H1 (cell line): ENCODE data around the gene CXCR3. TPM values are rescaled to one million over a fixed set of nuclear protein-coding genes. Genes with fewer than 3 reads are reported as not detected.

ENCODE experiments used
- CTCF ChIA-PET: fragments of 300-600 bp; sonication (Branson Sonifier 250); formaldehyde crosslinking; loops from one replicate; lab custom pipeline; 2021; ENCODE audit not compliant: partially characterized antibody; lab: Charles Lee
- POLR2A ChIA-PET: fragments of 300-600 bp; sonication (Branson Sonifier 250); formaldehyde crosslinking; loops from one replicate; lab custom pipeline; 2021; ENCODE audit warnings: inconsistent platforms; ENCODE audit not compliant: partially characterized antibody; lab: Charles Lee
- DNase-seq, 2 experiments: peaks; one replicate each; pipeline versions ENCODE4 v3.0.0 to v3.0.0-alpha.2; 2010 to 2022; ENCODE audit warnings: low spot score in 2 of 2, low read depth in 1 of 2, mixed read lengths in 1 of 2
- FAIRE-seq: peaks from 2 replicates; lab custom pipeline; 2011; peaks lifted over from hg19 to GRCh38; lab: Jason Lieb, UNC
- H2AFZ ChIP-seq: 2 replicates; pipeline ENCODE4 v1.8.1; 2012; ENCODE audit warnings: low read length, inconsistent platforms
- H2AK5ac ChIP-seq: 2 replicates; pipeline ENCODE4 v1.6.1; 2013; ENCODE audit warnings: low read depth, low read length
- H2BK120ac ChIP-seq: replicated peaks from 2 replicates; pipeline ENCODE3; 2013; ENCODE audit warnings: low read depth, low read length, inconsistent platforms
- H2BK12ac ChIP-seq: 2 replicates; pipeline ENCODE4 v1.6.1; 2013; ENCODE audit warnings: low read depth, low read length
- H2BK15ac ChIP-seq: 2 replicates; pipeline ENCODE4 v1.6.1; 2013; ENCODE audit warnings: low read length
- H2BK20ac ChIP-seq: 2 replicates; pipeline ENCODE4 v1.6.1; 2013; ENCODE audit warnings: low read length
- H2BK5ac ChIP-seq: 2 replicates; pipeline ENCODE4 v1.6.1; 2013; ENCODE audit warnings: low read depth, low read length
- H3K14ac ChIP-seq: 2 replicates; pipeline ENCODE4 v1.6.1; 2013; ENCODE audit warnings: inconsistent platforms; ENCODE audit not compliant: insufficient read length
- H3K18ac ChIP-seq: 2 replicates; pipeline ENCODE4 v1.6.1; 2013; ENCODE audit warnings: low read length; ENCODE audit errors: extremely low read depth
- H3K23ac ChIP-seq: 2 replicates; pipeline ENCODE4 v1.6.1; 2013; ENCODE audit warnings: inconsistent platforms; ENCODE audit not compliant: insufficient read length
- H3K23me2 ChIP-seq: 2 replicates; pipeline ENCODE4 v1.6.1; 2013; ENCODE audit warnings: low read depth, low read length
- H3K27ac ChIP-seq: 2 replicates; pipeline ENCODE4 v1.6.1; 2011; ENCODE audit warnings: low read depth, low read length, inconsistent platforms
- H3K27me3 ChIP-seq, 4 experiments: replicated peaks in 1 of 4; 1 replicate in 1 of 4; 2 replicates in 3 of 4; pipeline versions ENCODE4 v1.6.1 to v1.8.1; 2011 to 2013; ENCODE audit warnings: low read length in 3 of 4, mild to moderate bottlenecking in 3 of 4, inconsistent platforms in 2 of 4, mixed read lengths in 2 of 4, moderate library complexity in 1 of 4; ENCODE audit not compliant: control insufficient read depth in 3 of 4, insufficient read depth in 3 of 4; ENCODE audit errors: extremely low read depth in 1 of 4
- H3K36me3 ChIP-seq, 4 experiments: 2 replicates each; pipeline versions ENCODE4 v1.6.1 to v1.8.1; 2011 to 2013; ENCODE audit warnings: mild to moderate bottlenecking in 4 of 4, low read length in 3 of 4, moderate library complexity in 2 of 4, control low read depth in 1 of 4, inconsistent platforms in 1 of 4; ENCODE audit not compliant: insufficient read depth in 4 of 4, control insufficient read depth in 2 of 4
- H3K4ac ChIP-seq: replicated peaks from 2 replicates; pipeline ENCODE3; 2013; ENCODE audit warnings: low read length, low read depth, mixed read lengths, inconsistent platforms; ENCODE audit not compliant: insufficient read length
- H3K4me1 ChIP-seq, 4 experiments: replicated peaks in 1 of 4; 1 replicate in 1 of 4; 2 replicates in 3 of 4; pipeline versions ENCODE4 v1.6.1 to v1.8.1; 2011 to 2013; ENCODE audit warnings: low read length in 3 of 4, inconsistent platforms in 2 of 4, mixed read lengths in 1 of 4; ENCODE audit not compliant: insufficient read depth in 4 of 4, control insufficient read depth in 3 of 4
- H3K4me2 ChIP-seq, 2 experiments: 2 replicates each; pipeline versions ENCODE4 v1.6.1 to v1.8.1; 2011 to 2013; ENCODE audit warnings: low read depth in 2 of 2, low read length in 2 of 2, control low read depth in 1 of 2, inconsistent platforms in 1 of 2, mild to moderate bottlenecking in 1 of 2; ENCODE audit not compliant: insufficient read depth in 1 of 2
- H3K4me3 ChIP-seq, 4 experiments: fragments of 200-600, 300-600 bp in 1 of 4; sonication (generic), shearing (Covaris generic), sonication (Bioruptor Twin) in 1 of 4; 2 replicates each; pipeline versions ENCODE4 v1.5.1 to v1.8.1; 2011 to 2016; ENCODE audit warnings: low read length in 4 of 4, low read depth in 3 of 4, control low read depth in 2 of 4, inconsistent platforms in 2 of 4, mild to moderate bottlenecking in 2 of 4, mixed read lengths in 1 of 4, moderate library complexity in 1 of 4; ENCODE audit not compliant: insufficient read depth in 2 of 4; ENCODE audit errors: extremely low read depth in 1 of 4
- H3K56ac ChIP-seq: replicated peaks from 2 replicates; pipeline ENCODE3; 2013; ENCODE audit warnings: low read depth, mild to moderate bottlenecking, mixed read lengths, low read length, inconsistent platforms; ENCODE audit not compliant: insufficient read length
- H3K79me1 ChIP-seq: 2 replicates; pipeline ENCODE4 v1.6.1; 2013; ENCODE audit warnings: low read depth, low read length, control low read depth
- H3K79me2 ChIP-seq, 2 experiments: 2 replicates each; pipeline versions ENCODE4 v1.6.1 to v1.8.1; 2012 to 2013; ENCODE audit warnings: low read length in 2 of 2, mild to moderate bottlenecking in 2 of 2, inconsistent platforms in 1 of 2; ENCODE audit not compliant: insufficient read depth in 2 of 2, control insufficient read depth in 1 of 2
- H3K9ac ChIP-seq, 4 experiments: replicated peaks in 1 of 4; 1 replicate in 1 of 4; 2 replicates in 3 of 4; pipeline versions ENCODE4 v1.6.1 to v1.8.1; 2011 to 2013; ENCODE audit warnings: low read depth in 3 of 4, low read length in 3 of 4, control low read depth in 2 of 4, mild to moderate bottlenecking in 2 of 4, moderate library complexity in 2 of 4, inconsistent platforms in 1 of 4; ENCODE audit errors: extremely low read depth in 1 of 4
- H3K9me3 ChIP-seq, 2 experiments: 2 replicates each; pipeline versions ENCODE4 v1.6.1 to v1.8.1; 2012 to 2013; ENCODE audit warnings: mild to moderate bottlenecking in 2 of 2, moderate library complexity in 2 of 2, control low read depth in 1 of 2, inconsistent platforms in 1 of 2, low read depth in 1 of 2, low read length in 1 of 2, mixed read lengths in 1 of 2; ENCODE audit not compliant: insufficient read depth in 2 of 2
- H4K20me1 ChIP-seq, 2 experiments: replicated peaks in 1 of 2; 2 replicates each; pipeline versions ENCODE3 to v1.8.1; 2011 to 2013; ENCODE audit warnings: inconsistent platforms in 2 of 2, low read length in 2 of 2, mild to moderate bottlenecking in 1 of 2; ENCODE audit not compliant: insufficient read depth in 2 of 2, control insufficient read depth in 1 of 2
- H4K5ac ChIP-seq: 2 replicates; pipeline ENCODE4 v1.6.1; 2013; ENCODE audit warnings: low read length, low read depth, mixed read lengths, inconsistent platforms; ENCODE audit not compliant: insufficient read length
- H4K8ac ChIP-seq: 2 replicates; pipeline ENCODE4 v1.8.0; 2013; ENCODE audit warnings: mild to moderate bottlenecking, moderate library complexity, low read length, inconsistent platforms; ENCODE audit not compliant: insufficient read depth; ENCODE audit errors: extremely low read depth
- H4K91ac ChIP-seq: replicated peaks from 2 replicates; pipeline ENCODE3; 2013; ENCODE audit warnings: low read length, mixed read lengths, inconsistent platforms; ENCODE audit not compliant: insufficient read length
- ATF2 ChIP-seq: IDR thresholded peaks from 2 replicates; pipeline ENCODE4 v1.6.1; 2012; ENCODE audit warnings: low read length, inconsistent platforms
- BCL11A ChIP-seq, 2 experiments: IDR thresholded peaks; one replicate each; pipeline ENCODE4 v1.6.1; 2011; ENCODE audit warnings: low read depth in 2 of 2, low read length in 2 of 2, mild to moderate bottlenecking in 2 of 2
- BRCA1 ChIP-seq: IDR thresholded peaks from 2 replicates; pipeline ENCODE4 v1.6.1; 2012; ENCODE audit warnings: low read depth, low read length, improper control_type of control experiment
- CBX8 ChIP-seq: fragments of 300-800, 300-1000 bp; sonication (generic); IDR thresholded peaks from 2 replicates; pipeline ENCODE4 v1.7.1; 2016; ENCODE audit warnings: low read depth, low read length, borderline replicate concordance
- GABPA ChIP-seq: IDR thresholded peaks from 2 replicates; pipeline ENCODE4 v1.6.1; 2011; ENCODE audit warnings: mild to moderate bottlenecking, low read length, moderate library complexity, borderline replicate concordance; ENCODE audit not compliant: insufficient read depth
- GTF2F1 ChIP-seq: IDR thresholded peaks from 2 replicates; pipeline ENCODE4 v1.6.1; 2012; ENCODE audit warnings: low read depth, low read length, improper control_type of control experiment, borderline replicate concordance
- KDM4A ChIP-seq: IDR thresholded peaks from one replicate; pipeline ENCODE4 v1.7.1; 2012; ENCODE audit warnings: low read depth, mild to moderate bottlenecking, moderate library complexity, low read length, inconsistent platforms; ENCODE audit not compliant: severe bottlenecking
- NRF1 ChIP-seq: IDR thresholded peaks from 2 replicates; pipeline ENCODE4 v1.6.1; 2011; ENCODE audit warnings: mild to moderate bottlenecking, low read depth, low read length, improper control_type of control experiment
- POLR2AphosphoS5 ChIP-seq: IDR thresholded peaks from 2 replicates; pipeline ENCODE4 v1.6.1; 2011; ENCODE audit warnings: low read depth, low read length
- SP2 ChIP-seq: IDR thresholded peaks from 2 replicates; pipeline ENCODE4 v1.6.1; 2012; ENCODE audit warnings: mild to moderate bottlenecking, low read length, inconsistent platforms
- WGBS, 2 experiments: shearing (Covaris generic) in 1 of 2; methylation state at CpG; one replicate each; pipeline versions ENCODE4 v1.1.6 to v1.1.7; 2013 to 2015; ENCODE audit warnings: low lambda C conversion rate in 2 of 2, mixed read lengths in 2 of 2, inconsistent platforms in 1 of 2, low coverage in 1 of 2, missing lambda C conversion rate in 1 of 2; ENCODE audit not compliant: insufficient replicate concordance in 2 of 2, insufficient coverage in 1 of 2, insufficient read length in 1 of 2; ENCODE audit errors: extremely low coverage in 1 of 2, missing lambda C conversion rate in 1 of 2; 5-methylcytosine and 5-hydroxymethylcytosine counted together
- long read RNA-seq, 2 experiments: library from RNA in 1 of 2; library from capped mRNA in 1 of 2; stranded (forward); transcript quantifications; one replicate each; pipeline ENCODE4 v2.0.0, GENCODE V29; 2021; ENCODE audit warnings: inconsistent platforms in 1 of 2
- polyA minus RNA-seq, 3 experiments: library from RNA; depleted of rRNA, polyadenylated mRNA; stranded (reverse); fragments of >200 nt; gene quantifications; 1 replicate in 2 of 3; 2 replicates in 1 of 3; pipeline ENCODE4 v1.2.3, GENCODE V29; 2011
- polyA plus RNA-seq, 7 experiments: library from polyadenylated mRNA; depleted of rRNA in 3 of 7; stranded (reverse) in 5 of 7; unstranded in 2 of 7; fragments of >200 nt in 5 of 7; fragments of 200-250 nt in 2 of 7; gene quantifications; 1 replicate in 5 of 7; 2 replicates in 1 of 7; 4 replicates in 1 of 7; pipeline versions ENCODE4 v1.2.1 to v1.2.3, GENCODE V29; 2011 to 2013; ENCODE audit warnings: missing spikeins in 2 of 7, mixed read lengths in 2 of 7
- total RNA-seq: library from RNA; stranded (reverse); fragmentation: NEBNext Ultra II Directional; extraction: Animal tissue kit (Norgen Biotek cat#: 25700); gene quantifications from 2 replicates; pipeline ENCODE4 v1.2.1, GENCODE V29; 2021

The CXCR3 gene
- total RNA-seq (not detected in 2 replicates), polyA plus RNA-seq (2011; rRNA removed) (not detected in 2 replicates), polyA minus RNA-seq (2011; rRNA and poly(A)+ RNA removed) (not detected in 2 replicates)
- polyA plus RNA-seq (2011; cell fraction: cytosol; rRNA removed) = not detected
- not detected for polyA plus RNA-seq (2011; cell fraction: nucleus; rRNA removed)
- not detected in 4 replicates for polyA plus RNA-seq (2012, experiment 1 of 2)
- polyA plus RNA-seq (2012, experiment 2 of 2) = not detected
- not detected for polyA plus RNA-seq (2013, experiment 1 of 2)
- polyA plus RNA-seq (2013, experiment 2 of 2) = not detected
- not detected for polyA minus RNA-seq (2011; cell fraction: cytosol; rRNA and poly(A)+ RNA removed)
- not detected for polyA minus RNA-seq (2011; cell fraction: nucleus; rRNA and poly(A)+ RNA removed)
- long read RNA-seq, experiment 1 = 0 reads
- long read RNA-seq, experiment 2 = 0 reads

GRCh38 chrX:71618303-71618721 lies at the start of gene CXCR3:
TSS of gene CXCR3 (minus strand) at chrX:71618511. CDS start at chrX:71618449, 62 bp downstream.
- Histone ChIP-seq H4K91ac (no peak within 1 kb of the TSS), H3K23me2 (no peaks in the 10 kb centered on the region), H3K9me3 (no peaks in the 10 kb centered on the region), H3K14ac (no peak within 1 kb of the TSS), H3K36me3 (no peaks in the 10 kb centered on the region), H2BK120ac (no peak within 1 kb of the TSS), H2BK5ac (no peak within 1 kb of the TSS), H3K4me1 (peaks cover 0 to 5% (median 0%) of the 10 kb centered on the region in 4 experiments; a peak in 1 of 7 replicates), H4K5ac (no peak within 1 kb of the TSS), H2BK12ac (no peak within 1 kb of the TSS), H3K23ac (no peak within 1 kb of the TSS), H2AK5ac (no peak within 1 kb of the TSS), H2BK15ac (no peak within 1 kb of the TSS), H2BK20ac (no peak within 1 kb of the TSS), H3K27ac (no peak within 1 kb of the TSS), H3K4me3 (no peak within 1 kb of the TSS), H3K4ac (no peak within 1 kb of the TSS), H4K8ac (no peak within 1 kb of the TSS; the same call in 1 of the 2 replicates), H4K20me1 (no peaks in the 10 kb centered on the region), H2AFZ (no peak within 1 kb of the TSS), H3K79me2 (no peaks in the 10 kb centered on the region), H3K27me3 (no peaks in the 10 kb centered on the region), H3K4me2 (no peak within 1 kb of the TSS), H3K18ac (no peak within 1 kb of the TSS), H3K9ac (no peak within 1 kb of the TSS), H3K56ac (no peak within 1 kb of the TSS), H3K79me1 (no peaks in the 10 kb centered on the region)
- POLR2A ChIA-PET = no interaction called here
- WGBS, 2 experiments = 96% methylated on average over 3 of the region's 4 CpGs; no CpG with 5 or more reads in 1 of the 2 experiments
- CTCF ChIA-PET = interaction anchor here (0.6 to 0.7 kb wide), 2 partner anchors 46 to 1003 kb away, joined by 3 read pairs; no protein-coding TSS in a partner anchor
- FAIRE-seq (no peak), DNase-seq (no peak)
- no peak for TF ChIP-seq ATF2
- TF ChIP-seq GTF2F1 = no peak
- no peak for TF ChIP-seq BRCA1
- TF ChIP-seq KDM4A = no peak
- no peak for TF ChIP-seq NRF1
- TF ChIP-seq BCL11A (IDR thresholded peaks at IDR 0.05; ENCODE audit: low read depth in 2 of 2, low read length in 2 of 2) = no peak
- TF ChIP-seq CBX8 = no peak
- no peak for TF ChIP-seq SP2
- no peak for TF ChIP-seq GABPA
- no peak for TF ChIP-seq POLR2AphosphoS5
